SH-SY5Y (cell line): Measurements from ENCODE around the gene TSHZ3.

Experiments used
- GATA2 ChIP-seq: IDR thresholded peaks from 2 replicates; pipeline ENCODE4 v1.6.1; 2011; ENCODE audit warnings: mild to moderate bottlenecking, low read depth, low read length
- GATA3 ChIP-seq: IDR thresholded peaks from 2 replicates; pipeline ENCODE4 v1.6.1; 2011; ENCODE audit warnings: low read depth, mild to moderate bottlenecking, low read length, moderate library complexity

DNA sequence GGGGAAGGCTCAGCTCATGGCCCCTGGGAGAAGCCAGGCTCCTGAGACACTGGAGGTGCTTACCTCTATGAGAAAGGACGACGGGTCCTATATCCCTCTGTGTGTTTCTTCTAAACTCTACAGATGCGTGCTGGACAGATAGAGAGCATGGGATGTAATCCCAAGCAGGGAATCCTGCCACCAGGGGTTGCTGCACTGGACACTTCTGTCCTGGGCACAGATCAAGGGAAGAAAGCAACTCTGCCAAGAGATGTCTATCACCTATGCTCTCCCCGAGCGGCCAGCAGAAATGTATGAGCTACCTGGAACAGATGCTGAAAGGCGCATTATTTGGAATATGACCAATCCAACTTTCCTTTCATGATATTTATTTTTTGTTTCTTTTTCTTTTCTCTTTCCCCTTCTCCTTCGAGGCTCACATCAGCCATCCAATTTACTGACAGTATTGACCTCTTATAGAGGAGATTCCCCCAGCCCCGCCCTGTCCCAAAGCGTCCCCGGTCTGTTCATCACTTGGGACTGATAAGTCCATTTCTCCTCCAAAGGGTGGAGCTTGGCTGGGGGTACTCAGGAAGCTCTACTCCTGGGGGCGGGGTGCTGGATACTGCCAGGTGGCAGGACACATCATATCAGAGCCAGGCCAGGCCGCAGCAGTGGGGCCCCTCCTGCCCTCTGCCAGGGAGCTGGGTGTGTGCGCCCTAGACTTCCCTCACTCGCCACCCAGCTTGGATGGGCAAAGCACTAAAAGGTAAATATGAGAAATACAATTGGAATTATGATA is 34.2 kb downstream of the TSHZ3 start:
- TF ChIP-seq GATA2 (peak; percentile 80), GATA3 (no peak)
